Right lobe of liver (tissue), 6 donors: ENCODE data around the gene C9orf72. TPM values are rescaled to one million over a fixed set of nuclear protein-coding genes. Genes with fewer than 3 reads are reported as not detected.
A peak's percentile ranks its signal among the peaks of the same experiment; 100 is the strongest.
"Not testable (repeated sequence)": the region's sequence is repeated elsewhere in the genome, so short reads cannot be mapped to it uniquely, and the experiment has no call there.

Source experiments
- ATAC-seq, 4 donors: fragments of 200-7000 bp; cut with Tn5 transposase; one replicate each; pipeline ENCODE4 v1.9.1; 2020; ENCODE audit warnings: mild to moderate bottlenecking in 4 of 4, moderate library complexity in 4 of 4
- DNase-seq, 3 donors: peaks; one replicate each; pipeline ENCODE4 v3.0.0-alpha.2; 2020
- H3K27ac ChIP-seq, 3 donors: fragments of 200-600 bp; one replicate each; pipeline ENCODE4 v1.8.0; 2022
- H3K27me3 ChIP-seq, 2 donors: fragments of 200-600 bp; one replicate each; pipeline ENCODE4 v1.8.0; 2022
- H3K36me3 ChIP-seq, 4 donors: fragments of 200-600 bp; sonication (generic) in 1 of 4; one replicate each; pipeline versions ENCODE4 v1.5.1 to v1.8.0; 2017 to 2022; ENCODE audit warnings: control low read depth in 1 of 4
- H3K4me1 ChIP-seq, 4 donors: fragments of 200-600 bp; sonication (generic) in 1 of 4; one replicate each; pipeline versions ENCODE4 v1.5.1 to v1.8.0; 2017 to 2022; ENCODE audit warnings: control low read depth in 1 of 4
- H3K4me3 ChIP-seq, 3 donors: fragments of 200-600 bp; one replicate each; pipeline ENCODE4 v1.8.0; 2022
- H3K9me3 ChIP-seq, 4 donors: fragments of 200-600 bp; sonication (generic) in 1 of 4; one replicate each; pipeline versions ENCODE4 v1.5.1 to v1.8.0; 2017 to 2022; ENCODE audit warnings: control low read depth in 1 of 4
- CTCF ChIP-seq, 4 donors: fragments of 200-600 bp in 3 of 4; fragments of 450-650 bp in 1 of 4; IDR thresholded peaks; one replicate each; pipeline versions ENCODE4 v1.5.1 to v1.8.0; 2016 to 2022; ENCODE audit warnings: antibody characterized with exemption in 4 of 4, mild to moderate bottlenecking in 2 of 4
- POLR2A ChIP-seq: fragments of 450-650 bp; IDR thresholded peaks from one replicate; pipeline ENCODE4 v1.6.1; 2017; ENCODE audit warnings: antibody characterized with exemption, mild to moderate bottlenecking
- WGBS: methylation state at CpG from one replicate; pipeline ENCODE4 v1.1.6; 2018; ENCODE audit warnings: low coverage, low lambda C conversion rate; ENCODE audit not compliant: insufficient coverage; ENCODE audit errors: missing lambda C conversion rate; 5-methylcytosine and 5-hydroxymethylcytosine counted together
- intact Hi-C, 2 donors: fragments of 100-400 bp; cut with DNase I; formaldehyde crosslinking; loops; one replicate each; pipeline versions ENCODE4 v1.11.2 to v1.14.1; 2022
- total RNA-seq, 6 experiments: library from RNA; depleted of rRNA in 2 of 6; stranded (reverse); fragments of >200 nt in 2 of 6; fragmentation: NEBNext Ultra II Directional in 3 of 6; extraction: Animal tissue kit (Norgen Biotek cat#: 25700) in 3 of 6; gene quantifications; one replicate each; pipeline versions ENCODE4 v1.1.0 to v1.2.4, GENCODE V29; 2016 to 2023
- donor health status: DM: no; HTN: yes; CAD: no.
- donor health status: DM: no; HTN: no; CAD: no.
- donor health status: DM: no; HTN: no; CAD: no.
- donor health status: DM: no; HTN: yes; CAD: no.
- donor health status: DM: no; HTN: yes; CAD: no.

Gene C9orf72
- total RNA-seq, 6 experiments from 2014 or later, result 4.9 to 7.7 (median 6.8) TPM

- no peak for TF ChIP-seq POLR2A
- TF ChIP-seq CTCF (IDR thresholded peaks at IDR 0.05), result no peak
- no peak for ATAC-seq
- intact Hi-C loops, result no loop called here
Observed at GRCh38 chr9:27504259-27504658, 69.0 kb downstream of the C9orf72 start.

GRCh38 chr9:27503623-27504022 is 69.7 kb downstream of the C9orf72 start:
- no peak for DNase-seq
- H3K27ac ChIP-seq, result no peak overlapping the region
- no CpG with 5 or more reads among the region's 4 CpGs for WGBS
- H3K4me1 ChIP-seq, result no peaks in the 10 kb centered on the region
- TF ChIP-seq CTCF (IDR thresholded peaks at IDR 0.05) (no peak), POLR2A (no peak)
- intact Hi-C loops, result no loop called here
- H3K36me3 ChIP-seq, result no peaks in the 10 kb centered on the region
- H3K9me3 ChIP-seq, result no peaks in the 10 kb centered on the region
- no peak overlapping the region for H3K4me3 ChIP-seq
- ATAC-seq, result no peak
- H3K27me3 ChIP-seq, result no peaks in the 10 kb centered on the region

More at GRCh38 chr9:27504259-27504658, 69.0 kb downstream of the C9orf72 start:
- H3K36me3 ChIP-seq, result no peaks in the 10 kb centered on the region
- DNase-seq, result no peak
- no peaks in the 10 kb centered on the region for H3K9me3 ChIP-seq
- H3K27me3 ChIP-seq, result no peaks in the 10 kb centered on the region
- H3K4me1 ChIP-seq, result no peaks in the 10 kb centered on the region
- no peak overlapping the region for H3K27ac ChIP-seq
- no peak overlapping the region for H3K4me3 ChIP-seq

- H3K27me3 ChIP-seq, H3K4me1 ChIP-seq, H3K9me3 ChIP-seq, H3K36me3 ChIP-seq, ATAC-seq, intact Hi-C loops, DNase-seq, H3K27ac ChIP-seq, H3K4me3 ChIP-seq: not testable (repeated sequence)
- 76% methylated on average over 3 of the region's 3 CpGs for WGBS
Observed at GRCh38 chr9:27500902-27501301, 72.4 kb downstream of the C9orf72 start.

GRCh38 chr9:27499451-27499850 is 73.8 kb downstream of the C9orf72 start:
- TF ChIP-seq POLR2A (no peak), CTCF (IDR thresholded peaks at IDR 0.05) (no peak)
- DNase-seq (no peak), ATAC-seq (peak in 1 of 4 donors; percentile 50)
- intact Hi-C loops, result no loop called here
- Histone ChIP-seq H3K27ac (no peak overlapping the region), H3K36me3 (no peaks in the 10 kb centered on the region), H3K27me3 (no peaks in the 10 kb centered on the region), H3K4me1 (no peaks in the 10 kb centered on the region), H3K4me3 (no peak overlapping the region), H3K9me3 (no peaks in the 10 kb centered on the region)
- 42% methylated on average over 2 of the region's 2 CpGs for WGBS

GRCh38 chr9:27497883-27498417 is 75.3 kb downstream of the C9orf72 start:
- TF ChIP-seq CTCF (IDR thresholded peaks at IDR 0.05), result no peak
- no peak for TF ChIP-seq POLR2A
- WGBS, result 83% methylated on average over 11 of the region's 11 CpGs
- no peak for ATAC-seq
- no peak for DNase-seq
- intact Hi-C loops, result no loop called here
- Histone ChIP-seq H3K27ac (no peak overlapping the region), H3K4me3 (no peak overlapping the region), H3K9me3 (no peaks in the 10 kb centered on the region), H3K36me3 (no peaks in the 10 kb centered on the region), H3K4me1 (no peaks in the 10 kb centered on the region), H3K27me3 (no peaks in the 10 kb centered on the region)

Other genes starting within 250 kb of the C9orf72 start
- not detected for gene IFNK, start 49.2 kb downstream of the C9orf72 start, total RNA-seq
- gene MOB3B, start 43.7 kb downstream of the C9orf72 start, total RNA-seq, result 1 to 10 TPM; 1.0 to 2.4 (median 1.7) TPM